ENCODE data around the gene PRMT2. TPM values are rescaled to one million over a fixed set of nuclear protein-coding genes. Genes with fewer than 3 reads are reported as not detected.
"Not testable (repeated sequence)": the region's sequence is repeated elsewhere in the genome, so short reads cannot be mapped to it uniquely, and the experiment has no call there.

PRMT2 gene
- total RNA-seq, 1 donor from 2014 or later: 142 TPM

DNA sequence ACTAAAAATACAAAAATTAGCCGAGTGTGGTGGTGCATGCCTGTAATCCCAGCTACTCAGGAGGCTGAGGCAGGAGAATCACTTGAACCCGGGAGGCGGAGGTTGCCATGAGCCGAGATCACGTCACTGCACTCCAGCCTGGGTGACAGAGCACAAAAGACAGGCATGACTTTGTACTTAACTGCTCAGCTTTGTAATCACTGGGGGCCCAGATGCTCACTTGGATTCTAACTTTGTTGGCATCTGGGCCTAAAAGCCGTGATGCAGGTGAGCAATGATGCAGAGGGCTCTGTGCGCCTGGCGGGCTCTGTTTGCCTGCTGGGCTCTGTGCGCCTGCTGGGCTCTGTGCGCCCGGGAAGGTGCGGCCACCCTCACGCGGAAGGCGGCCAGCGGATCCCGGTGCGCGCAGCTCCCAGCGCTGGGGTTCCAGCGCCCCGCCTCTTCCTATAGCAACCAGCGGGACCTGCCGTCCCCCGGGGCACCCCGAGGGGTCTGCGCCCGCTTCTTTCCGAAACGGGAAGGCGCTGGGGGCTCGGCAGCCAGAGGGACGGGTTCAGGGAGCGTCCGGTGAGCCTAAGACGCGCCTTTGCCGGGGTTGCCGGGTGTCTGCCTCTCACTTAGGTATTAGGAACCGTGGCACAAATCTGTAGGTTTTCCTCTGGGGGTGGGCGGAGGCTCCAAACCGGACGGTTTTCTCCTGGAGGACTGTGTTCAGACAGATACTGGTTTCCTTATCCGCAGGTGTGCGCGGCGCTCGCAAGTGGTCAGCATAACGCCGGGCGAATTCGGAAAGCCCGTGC lies 31.7 kb downstream of the PRMT2 start:
- DNase-seq (ENCODE audit: low read depth): no peak

DNA sequence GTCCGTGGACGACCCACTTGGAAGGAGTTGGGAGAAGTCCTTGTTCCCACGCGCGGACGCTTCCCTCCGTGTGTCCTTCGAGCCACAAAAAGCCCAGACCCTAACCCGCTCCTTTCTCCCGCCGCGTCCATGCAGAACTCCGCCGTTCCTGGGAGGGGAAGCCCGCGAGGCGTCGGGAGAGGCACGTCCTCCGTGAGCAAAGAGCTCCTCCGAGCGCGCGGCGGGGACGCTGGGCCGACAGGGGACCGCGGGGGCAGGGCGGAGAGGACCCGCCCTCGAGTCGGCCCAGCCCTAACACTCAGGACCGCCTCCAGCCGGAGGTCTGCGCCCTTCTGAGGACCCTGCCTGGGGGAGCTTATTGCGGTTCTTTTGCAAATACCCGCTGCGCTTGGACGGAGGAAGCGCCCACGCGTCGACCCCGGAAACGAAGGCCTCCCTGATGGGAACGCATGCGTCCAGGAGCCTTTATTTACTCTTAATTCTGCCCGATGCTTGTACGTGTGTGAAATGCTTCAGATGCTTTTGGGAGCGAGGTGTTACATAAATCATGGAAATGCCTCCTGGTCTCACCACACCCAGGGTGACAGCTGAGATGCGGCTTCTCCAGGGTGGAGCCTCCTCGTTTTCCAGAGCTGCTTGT lies 32.4 kb downstream of the PRMT2 start:
- DNase-seq (ENCODE audit: low read depth): peak; percentile 92

GRCh38 chr21:46668381-46668780 lies 32.9 kb downstream of the PRMT2 start:
- no peak for DNase-seq (ENCODE audit: low read depth)

GRCh38 chr21:46668904-46669303 lies 33.4 kb downstream of the PRMT2 start:
- not testable (repeated sequence) for DNase-seq (ENCODE audit: low read depth)

- no peak for DNase-seq (ENCODE audit: low read depth)
Observed at GRCh38 chr21:46674430-46675007, 39.0 kb downstream of the PRMT2 start.

DNA sequence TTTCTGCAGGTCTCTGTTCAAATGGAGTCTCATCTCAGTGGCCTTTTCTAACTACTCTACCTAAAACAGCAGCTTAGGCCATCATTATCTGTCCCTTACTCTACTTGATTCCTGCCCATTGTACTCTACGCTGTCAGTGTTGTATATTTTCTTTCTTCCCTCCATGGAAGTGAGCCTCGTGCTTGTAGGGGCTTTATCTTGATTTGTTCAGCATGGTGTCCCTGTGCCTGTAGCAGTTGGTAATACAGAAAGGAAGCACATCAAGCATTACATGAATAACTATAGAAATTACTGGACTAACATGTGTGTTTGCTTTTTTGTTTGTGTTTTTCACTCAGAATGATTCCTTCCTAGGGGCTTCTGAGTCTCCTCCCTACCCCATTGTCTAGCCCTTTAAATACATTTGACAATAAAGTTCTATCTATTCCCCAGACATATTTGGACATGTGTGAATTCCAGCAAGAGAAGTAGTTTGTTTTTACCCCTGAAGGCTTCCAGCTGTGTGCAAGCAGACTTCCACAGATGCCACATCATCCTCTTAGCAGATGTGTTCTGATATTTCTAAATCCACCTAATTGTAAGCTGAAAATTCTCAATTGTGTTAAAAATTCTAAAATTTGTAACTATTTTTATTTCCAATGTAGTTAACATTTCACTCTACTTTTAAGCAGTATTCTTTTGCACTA lies 40.3 kb downstream of the PRMT2 start:
- peak; percentile 29 for DNase-seq (ENCODE audit: low read depth)

- not testable (repeated sequence) for DNase-seq (ENCODE audit: low read depth)
Observed at GRCh38 chr21:46676542-46676941, 41.1 kb downstream of the PRMT2 start.

DNA sequence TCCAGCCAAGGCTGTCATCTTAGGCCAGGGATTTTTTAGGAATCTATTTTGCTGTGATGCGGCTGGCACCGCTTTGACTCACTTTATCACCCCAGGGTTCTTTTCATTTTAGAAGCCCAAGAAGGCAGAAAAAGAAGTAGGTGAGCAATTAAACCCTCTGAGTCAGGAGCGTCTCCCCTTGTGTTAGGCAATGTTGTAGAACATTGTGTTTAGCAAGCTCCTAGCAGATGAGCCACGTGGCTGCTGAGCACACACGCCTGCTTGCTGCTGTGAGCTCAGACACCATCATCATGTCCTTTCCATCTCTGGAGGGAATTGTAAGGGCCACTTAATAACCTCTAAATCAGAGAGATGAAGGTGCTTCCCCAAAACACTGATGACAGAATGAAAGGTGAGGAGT lies 46.1 kb downstream of the PRMT2 start:
- not testable (repeated sequence) for DNase-seq (ENCODE audit: low read depth)

DNA sequence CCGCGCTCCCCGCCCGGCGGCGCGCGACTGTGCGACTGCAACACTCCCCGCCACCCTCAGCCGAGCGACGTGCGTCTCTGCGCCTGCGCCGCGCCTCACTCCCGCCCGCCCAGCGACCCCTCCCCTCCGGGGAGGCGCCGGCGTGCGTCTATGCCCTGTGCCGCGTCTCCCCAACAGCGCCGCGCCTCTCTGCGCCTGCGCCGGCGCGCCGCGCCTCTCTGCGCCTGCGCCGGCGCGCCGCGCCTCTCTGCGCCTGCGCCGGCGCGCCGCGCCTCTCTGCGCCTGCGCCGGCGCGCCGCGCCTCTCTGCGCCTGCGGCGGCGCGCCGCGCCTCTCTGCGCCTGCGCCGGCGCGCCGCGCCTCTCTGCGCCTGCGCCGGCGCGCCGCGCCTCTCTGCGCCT lies 63.2 kb downstream of the PRMT2 start:
- DNase-seq (ENCODE audit: low read depth): not testable (repeated sequence)

DNA sequence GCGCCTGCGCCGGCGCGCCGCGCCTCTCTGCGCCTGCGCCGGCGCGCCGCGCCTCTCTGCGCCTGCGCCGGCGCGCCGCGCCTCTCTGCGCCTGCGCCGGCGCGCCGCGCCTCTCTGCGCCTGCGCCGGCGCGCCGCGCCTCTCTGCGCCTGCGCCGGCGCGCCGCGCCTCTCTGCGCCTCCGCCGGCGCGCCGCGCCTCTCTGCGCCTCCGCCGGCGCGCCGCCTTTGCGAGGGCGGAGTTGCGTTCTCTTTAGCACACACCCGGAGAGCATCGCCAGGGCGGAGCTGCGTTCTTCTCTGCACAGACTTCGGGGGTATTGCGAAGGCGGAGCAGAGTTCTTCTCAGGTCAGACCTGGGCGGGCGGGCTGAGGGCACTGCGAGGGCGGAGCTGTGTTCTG lies 63.6 kb downstream of the PRMT2 start:
- DNase-seq (ENCODE audit: low read depth): not testable (repeated sequence)

Other genes with a start within 250 kb of the PRMT2 start
- gene DIP2A, start 176.8 kb upstream of the PRMT2 start, total RNA-seq: 14.6 and 17.7 TPM in 2 replicates
- gene S100B, start 30.6 kb upstream of the PRMT2 start, total RNA-seq: not detected in 2 replicates